H9 (cell line): ENCODE data around the gene C5orf46. TPM values are rescaled to one million over a fixed set of nuclear protein-coding genes. Genes with fewer than 3 reads are reported as not detected.

Experiments
- DNase-seq: peaks from one replicate; pipeline ENCODE4 v3.0.0-alpha.2; 2017
- H2AFZ ChIP-seq: one replicate; pipeline ENCODE4 v1.6.1; 2013; ENCODE audit warnings: mild to moderate bottlenecking, low read length, control low read depth, moderate library complexity
- H2AK5ac ChIP-seq: 2 replicates; pipeline ENCODE4 v1.6.1; 2013; ENCODE audit warnings: low read length, control low read depth, mixed read lengths; ENCODE audit not compliant: insufficient read length
- H2BK120ac ChIP-seq: one replicate; pipeline ENCODE4 v1.6.1; 2013; ENCODE audit warnings: low read depth, mild to moderate bottlenecking, low read length, control low read depth, inconsistent platforms; ENCODE audit not compliant: poor library complexity, severe bottlenecking
- H2BK12ac ChIP-seq: 2 replicates; pipeline ENCODE4 v1.6.1; 2013; ENCODE audit warnings: low read length, control low read depth, mixed read lengths, low read depth; ENCODE audit not compliant: insufficient read length
- H2BK15ac ChIP-seq: 2 replicates; pipeline ENCODE4 v1.6.1; 2013; ENCODE audit warnings: low read depth, low read length, control low read depth
- H2BK20ac ChIP-seq: one replicate; pipeline ENCODE4 v1.6.1; 2013; ENCODE audit warnings: low read depth, mild to moderate bottlenecking, low read length, control low read depth, inconsistent platforms; ENCODE audit not compliant: poor library complexity, severe bottlenecking
- H2BK5ac ChIP-seq: 2 replicates; pipeline ENCODE4 v1.6.1; 2013; ENCODE audit warnings: low read length, control low read depth, mixed read lengths; ENCODE audit not compliant: insufficient read length
- H3K14ac ChIP-seq: 2 replicates; pipeline ENCODE4 v1.6.1; 2013; ENCODE audit warnings: low read length, control low read depth; ENCODE audit not compliant: insufficient read depth
- H3K18ac ChIP-seq: 2 replicates; pipeline ENCODE4 v1.6.1; 2013; ENCODE audit warnings: low read depth, mild to moderate bottlenecking, mixed read lengths, low read length, control low read depth; ENCODE audit not compliant: insufficient read length
- H3K23ac ChIP-seq: 2 replicates; pipeline ENCODE4 v1.6.1; 2013; ENCODE audit warnings: low read length, control low read depth, mixed read lengths, low read depth; ENCODE audit not compliant: insufficient read length
- H3K23me2 ChIP-seq: 2 replicates; pipeline ENCODE4 v1.6.1; 2013; ENCODE audit warnings: low read depth, mild to moderate bottlenecking, mixed read lengths, low read length, control low read depth; ENCODE audit not compliant: insufficient read length, poor library complexity, severe bottlenecking
- H3K27ac ChIP-seq: 2 replicates; pipeline ENCODE4 v1.5.1; 2013; ENCODE audit warnings: low read length, control low read depth, mixed read lengths, low read depth; ENCODE audit not compliant: insufficient read length
- H3K27me3 ChIP-seq: 2 replicates; pipeline ENCODE4 v1.6.1; 2013; ENCODE audit warnings: low read length, control low read depth, inconsistent platforms; ENCODE audit not compliant: insufficient read depth
- H3K4ac ChIP-seq: 2 replicates; pipeline ENCODE4 v1.6.1; 2013; ENCODE audit warnings: low read depth, mild to moderate bottlenecking, control low read depth, inconsistent platforms, low read length, moderate library complexity
- H3K4me1 ChIP-seq: 2 replicates; pipeline ENCODE4 v1.6.1; 2013; ENCODE audit warnings: low read length, control low read depth, inconsistent platforms; ENCODE audit not compliant: insufficient read depth
- H3K4me2 ChIP-seq: 2 replicates; pipeline ENCODE4 v1.6.1; 2013; ENCODE audit warnings: low read length, control low read depth, mixed read lengths; ENCODE audit not compliant: insufficient read length, insufficient read depth
- H3K56ac ChIP-seq: 2 replicates; pipeline ENCODE4 v1.6.1; 2013; ENCODE audit warnings: low read depth, mild to moderate bottlenecking, mixed read lengths, low read length, control low read depth; ENCODE audit not compliant: insufficient read length
- H3K79me1 ChIP-seq: 2 replicates; pipeline ENCODE4 v1.6.1; 2013; ENCODE audit warnings: low read depth, mild to moderate bottlenecking, moderate library complexity, low read length, control low read depth, inconsistent platforms; ENCODE audit not compliant: insufficient read depth, poor library complexity, severe bottlenecking
- H3K79me2 ChIP-seq: 2 replicates; pipeline ENCODE4 v1.6.1; 2013; ENCODE audit warnings: low read length, control low read depth, inconsistent platforms; ENCODE audit not compliant: insufficient read depth
- H3K9ac ChIP-seq: 2 replicates; pipeline ENCODE4 v1.6.1; 2013; ENCODE audit warnings: low read length, control low read depth, mixed read lengths; ENCODE audit not compliant: insufficient read length; ENCODE audit errors: extremely low read depth
- H3K9me3 ChIP-seq: one replicate; pipeline ENCODE4 v1.6.1; 2013; ENCODE audit warnings: low read depth, low read length, inconsistent platforms; ENCODE audit not compliant: control insufficient read depth
- H3T11ph ChIP-seq: one replicate; pipeline ENCODE4 v1.6.1; 2013; ENCODE audit warnings: mild to moderate bottlenecking, low read length, control low read depth, inconsistent platforms
- H4K20me1 ChIP-seq: one replicate; pipeline ENCODE4 v1.6.1; 2013; ENCODE audit not compliant: control insufficient read depth, insufficient read length, insufficient read depth
- H4K5ac ChIP-seq: 2 replicates; pipeline ENCODE4 v1.6.1; 2013; ENCODE audit warnings: low read depth, mild to moderate bottlenecking, mixed read lengths, low read length, control low read depth; ENCODE audit not compliant: insufficient read length
- H4K8ac ChIP-seq: replicated peaks from 2 replicates; pipeline ENCODE4 v1.6.1; 2013; ENCODE audit warnings: low read length, control low read depth, mixed read lengths, low read depth; ENCODE audit not compliant: insufficient read length
- H4K91ac ChIP-seq: 2 replicates; pipeline ENCODE4 v1.6.1; 2013; ENCODE audit warnings: low read depth, mild to moderate bottlenecking, moderate library complexity, mixed read lengths, low read length, control low read depth; ENCODE audit not compliant: insufficient read length
- H3K27ac Mint-ChIP-seq, 3 experiments: 2 replicates in 2 of 3; 3 replicates in 1 of 3; pipeline ENCODE4 v1.8.0; 2020 to 2021; ENCODE audit warnings: mixed read lengths in 3 of 3, mild to moderate bottlenecking in 1 of 3, moderate library complexity in 1 of 3
- H3K27me3 Mint-ChIP-seq: 2 replicates; pipeline ENCODE4 v1.8.0; 2021; ENCODE audit warnings: low read depth, mild to moderate bottlenecking, moderate library complexity, mixed read lengths
- H3K36me3 Mint-ChIP-seq, 3 experiments: 2 replicates in 2 of 3; 3 replicates in 1 of 3; pipeline ENCODE4 v1.8.0; 2020 to 2021; ENCODE audit warnings: low read depth in 3 of 3, mixed read lengths in 3 of 3; ENCODE audit not compliant: insufficient read depth in 1 of 3
- H3K4me1 Mint-ChIP-seq, 2 experiments: 2 replicates each; pipeline ENCODE4 v1.8.0; 2020; ENCODE audit warnings: mixed read lengths in 2 of 2
- H3K4me3 Mint-ChIP-seq, 2 experiments: 2 replicates in 1 of 2; 3 replicates in 1 of 2; pipeline ENCODE4 v1.8.0; 2020 to 2021; ENCODE audit warnings: mild to moderate bottlenecking in 2 of 2, mixed read lengths in 2 of 2, moderate library complexity in 1 of 2
- H3K9me3 Mint-ChIP-seq, 2 experiments: 2 replicates in 1 of 2; 3 replicates in 1 of 2; pipeline ENCODE4 v1.8.0; 2020; ENCODE audit warnings: mild to moderate bottlenecking in 2 of 2, mixed read lengths in 2 of 2, moderate library complexity in 1 of 2
- CTCF ChIP-seq: fragments of 200-600 bp; sonication (generic); conservative IDR thresholded peaks from 3 replicates; pipeline ENCODE4 v1.8.0; 2021; ENCODE audit warnings: antibody characterized with exemption, mild to moderate bottlenecking
- WGBS: extraction: QIAGEN DNeasy Blood & Tissue Kit; methylation state at CpG from one replicate; pipeline ENCODE4 v1.1.7; 2013; ENCODE audit warnings: missing lambda C conversion rate, low lambda C conversion rate, mixed read lengths; ENCODE audit not compliant: insufficient read length; ENCODE audit errors: extremely low coverage; 5-methylcytosine and 5-hydroxymethylcytosine counted together
- total RNA-seq: library from RNA; stranded (reverse); gene quantifications from 2 replicates; pipeline ENCODE4 v1.2.1, GENCODE V29; 2021

Gene C5orf46
- total RNA-seq, 1 experiment from 2014 or later: not detected

- no peak overlapping the region for H3K4me2 ChIP-seq
- no peak overlapping the region for H3K4me3 Mint-ChIP-seq
- WGBS: no CpG with 5 or more reads among the region's 2 CpGs
- H4K20me1 ChIP-seq: no peaks in the 10 kb centered on the region
- no peak overlapping the region for H2BK15ac ChIP-seq
- 0 out of 5 replicates have a peak, but pooled peaks cover 0 to 1% of the 10 kb centered on the region in 2 experiments for H3K9me3 Mint-ChIP-seq
- H4K5ac ChIP-seq: no peak overlapping the region
- no peaks in the 10 kb centered on the region for H3K79me1 ChIP-seq
- peaks cover 4% of the 10 kb centered on the region in 2 experiments for H3K4me1 Mint-ChIP-seq
- H3K4me1 ChIP-seq: 0 out of 2 replicates have a peak, but pooled peaks cover 2% of the 10 kb centered on the region
- H3K27ac Mint-ChIP-seq: no peak overlapping the region
- H3K56ac ChIP-seq: no peak overlapping the region
- H3K27me3 ChIP-seq: no peaks in the 10 kb centered on the region
- no peak overlapping the region for H2AK5ac ChIP-seq
- H3K9ac ChIP-seq: no peak overlapping the region
- H3K36me3 Mint-ChIP-seq: peaks cover 0 to 1% (median 0%) of the 10 kb centered on the region in 3 experiments; a peak in 2 of 7 replicates
- H2BK20ac ChIP-seq: no peak overlapping the region
- no peak overlapping the region for H4K91ac ChIP-seq
- H3K27ac ChIP-seq: no peak overlapping the region
- no peak overlapping the region for H3K18ac ChIP-seq
- H2AFZ ChIP-seq: no peak overlapping the region
- no peak overlapping the region for H4K8ac ChIP-seq
- H2BK5ac ChIP-seq: no peak overlapping the region
- no peaks in the 10 kb centered on the region for H3K9me3 ChIP-seq
- H3K27me3 Mint-ChIP-seq: peaks cover 2% of the 10 kb centered on the region; the same call in 1 of the 2 replicates
- H3T11ph ChIP-seq: no peak overlapping the region
- H2BK12ac ChIP-seq: no peak overlapping the region
- no peak for TF ChIP-seq CTCF
- H3K23me2 ChIP-seq: no peaks in the 10 kb centered on the region
- H3K4ac ChIP-seq: no peak overlapping the region
- no peak for DNase-seq
- no peak overlapping the region for H2BK120ac ChIP-seq
- no peak overlapping the region for H3K23ac ChIP-seq
- no peaks in the 10 kb centered on the region for H3K79me2 ChIP-seq
- H3K14ac ChIP-seq: no peak overlapping the region
These were observed 14.8 kb upstream of the C5orf46 start for GRCh38 chr5:147921136-147921535.
